IPS DF 6.9 (cell line): Measurements from ENCODE around the gene AMPH.
A peak's percentile ranks its signal among the peaks of the same experiment; 100 is the strongest.

Source experiments
- DNase-seq: peaks from one replicate; pipeline ENCODE4 v3.0.0-alpha.2; 2013; ENCODE audit warnings: low read depth, low spot score
- H3K27ac ChIP-seq: one replicate; pipeline ENCODE4 v1.5.1; 2013; ENCODE audit warnings: low read length, control low read depth
- H3K27me3 ChIP-seq: 2 replicates; pipeline ENCODE4 v1.6.1; 2013; ENCODE audit warnings: mild to moderate bottlenecking, low read length; ENCODE audit not compliant: control insufficient read depth, insufficient read depth
- H3K36me3 ChIP-seq: 2 replicates; pipeline ENCODE4 v1.6.1; 2013; ENCODE audit warnings: low read length; ENCODE audit not compliant: control insufficient read depth, insufficient read depth
- H3K4me1 ChIP-seq: 2 replicates; pipeline ENCODE4 v1.6.1; 2013; ENCODE audit warnings: low read length; ENCODE audit not compliant: control insufficient read depth, insufficient read depth
- H3K4me3 ChIP-seq: 2 replicates; pipeline ENCODE4 v1.5.1; 2013; ENCODE audit warnings: mild to moderate bottlenecking, low read length
- H3K9me3 ChIP-seq: 2 replicates; pipeline ENCODE4 v1.6.1; 2013; ENCODE audit warnings: low read length, inconsistent platforms; ENCODE audit not compliant: control insufficient read depth, insufficient read depth
- WGBS: extraction: QIAGEN DNeasy Blood & Tissue Kit; methylation state at CpG from one replicate; pipeline ENCODE4 v1.1.7; 2013; ENCODE audit warnings: mixed read lengths, missing lambda C conversion rate; ENCODE audit not compliant: insufficient read length, insufficient coverage; 5-methylcytosine and 5-hydroxymethylcytosine counted together

The AMPH gene

DNA sequence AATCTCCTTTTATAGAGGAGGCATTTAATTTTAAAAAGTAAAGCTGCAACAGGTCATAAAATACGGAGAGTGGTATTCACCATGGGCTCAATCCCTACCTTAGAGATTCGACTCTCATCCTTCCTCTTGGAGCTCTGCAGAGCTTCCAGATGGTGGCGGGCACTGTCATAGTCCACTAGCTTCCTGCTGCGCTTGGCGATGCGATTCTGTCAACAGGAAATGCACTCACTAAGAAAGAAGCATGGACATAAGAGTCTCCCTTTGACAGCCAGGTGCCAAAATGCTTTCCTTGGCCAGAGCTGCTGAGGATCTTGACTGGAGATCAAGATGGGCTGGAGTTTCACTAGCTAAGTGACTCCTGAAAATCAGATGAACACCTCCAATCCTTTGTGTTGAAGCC lies 154.4 kb downstream of the AMPH start:
- Histone ChIP-seq H3K4me3 (no peak overlapping the region), H3K36me3 (no peaks in the 10 kb centered on the region), H3K4me1 (no peaks in the 10 kb centered on the region), H3K27ac (no peak overlapping the region), H3K27me3 (no peaks in the 10 kb centered on the region), H3K9me3 (no peaks in the 10 kb centered on the region)
- no CpG with 5 or more reads among the region's 6 CpGs for WGBS
- DNase-seq, result no peak

DNA sequence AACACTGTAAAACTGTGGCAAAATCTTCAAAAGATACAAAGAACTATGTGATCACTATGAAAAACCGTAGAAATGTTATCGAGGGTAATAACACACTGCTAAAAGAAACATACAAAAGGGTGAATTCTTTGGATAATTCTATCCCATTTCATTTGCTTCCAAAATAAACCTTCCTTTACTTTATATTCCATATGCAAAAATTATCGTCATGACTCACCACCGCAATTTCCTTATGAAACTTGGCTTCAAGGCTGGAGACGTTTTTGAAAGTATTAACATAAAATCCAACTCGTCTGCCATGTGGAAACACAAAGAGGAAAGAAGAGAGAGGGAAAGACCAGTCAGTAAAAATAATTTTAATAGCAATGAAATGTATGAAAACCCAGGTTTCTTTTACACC lies 165.2 kb downstream of the AMPH start:
- no peak overlapping the region for H3K4me3 ChIP-seq
- 100% methylated on average over 2 of the region's 6 CpGs for WGBS
- no peak for DNase-seq

DNA sequence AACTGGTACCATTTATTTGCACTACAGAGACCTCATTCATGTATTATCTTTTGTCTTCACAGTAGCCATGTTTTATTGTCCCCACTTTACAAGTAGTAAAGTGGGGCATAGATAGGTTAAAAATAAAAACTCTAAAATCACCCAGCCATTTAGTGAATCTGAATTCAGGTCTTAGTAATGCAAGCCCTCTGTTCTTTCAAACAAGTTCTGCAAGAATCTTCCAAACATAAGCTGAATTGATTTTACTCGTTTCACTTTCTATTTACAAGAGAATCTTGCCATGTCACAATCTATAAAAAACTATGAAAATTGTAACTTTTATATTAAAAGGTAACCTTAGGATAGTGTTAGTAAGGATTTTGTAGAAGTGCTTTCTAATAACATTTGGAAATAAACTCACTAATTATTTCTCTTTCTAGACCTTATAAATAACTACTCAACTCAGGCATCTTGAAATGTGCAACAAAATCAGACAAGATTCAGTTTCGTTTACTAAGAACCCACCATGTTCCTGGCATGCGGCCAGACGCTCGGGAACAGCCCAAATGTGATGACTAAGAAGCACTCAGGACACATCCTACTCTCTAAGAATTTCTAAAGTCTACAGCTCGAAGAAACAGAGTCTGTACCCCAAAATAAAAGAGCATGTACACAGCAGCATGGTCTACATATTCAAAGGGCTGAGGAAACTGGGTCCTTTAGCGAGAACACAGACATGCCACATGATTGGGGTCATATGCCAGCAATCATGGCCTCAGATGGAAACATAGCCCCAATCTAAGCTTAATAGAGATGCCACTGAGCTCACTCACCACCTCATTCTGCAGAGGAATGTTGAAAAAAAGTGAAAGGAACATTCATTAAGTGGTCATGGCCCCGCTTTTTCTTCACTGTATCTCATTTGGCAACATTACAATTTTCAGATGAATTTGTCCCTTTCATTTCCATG lies 167.6 kb downstream of the AMPH start:
- Histone ChIP-seq H3K4me3 (no peak overlapping the region), H3K4me1 (no peaks in the 10 kb centered on the region), H3K36me3 (no peaks in the 10 kb centered on the region), H3K27ac (no peak overlapping the region), H3K9me3 (no peaks in the 10 kb centered on the region), H3K27me3 (no peaks in the 10 kb centered on the region)
- no CpG with 5 or more reads among the region's 8 CpGs for WGBS
- no peak for DNase-seq

More for the DNA sequence above, 165.2 kb downstream of the AMPH start:
- H3K27ac ChIP-seq, result no peak overlapping the region
- no peaks in the 10 kb centered on the region for H3K9me3 ChIP-seq
- no peaks in the 10 kb centered on the region for H3K4me1 ChIP-seq
- H3K36me3 ChIP-seq, result no peaks in the 10 kb centered on the region
- H3K27me3 ChIP-seq, result no peaks in the 10 kb centered on the region

DNA sequence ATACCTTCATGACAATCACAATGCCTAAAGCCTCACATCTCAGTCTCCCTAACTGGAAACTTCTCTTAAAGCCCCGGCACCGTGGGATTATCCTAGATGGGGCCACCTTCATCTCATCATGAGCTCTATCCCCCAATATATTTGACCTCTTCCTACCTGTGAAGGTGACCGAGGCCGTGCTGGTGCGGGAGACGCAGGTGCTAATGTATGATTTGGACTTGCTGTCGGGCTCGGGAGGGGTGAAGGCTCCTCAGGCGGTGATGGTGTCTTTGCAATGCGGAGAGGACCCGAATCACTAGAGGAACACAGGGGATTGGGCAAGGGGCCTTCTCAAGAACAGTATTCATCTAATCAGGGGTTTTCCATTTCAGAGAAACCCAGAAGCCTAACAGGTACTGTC lies 168.4 kb downstream of the AMPH start:
- no CpG with 5 or more reads among the region's 11 CpGs for WGBS
- H3K27ac ChIP-seq, result no peak overlapping the region

DNA sequence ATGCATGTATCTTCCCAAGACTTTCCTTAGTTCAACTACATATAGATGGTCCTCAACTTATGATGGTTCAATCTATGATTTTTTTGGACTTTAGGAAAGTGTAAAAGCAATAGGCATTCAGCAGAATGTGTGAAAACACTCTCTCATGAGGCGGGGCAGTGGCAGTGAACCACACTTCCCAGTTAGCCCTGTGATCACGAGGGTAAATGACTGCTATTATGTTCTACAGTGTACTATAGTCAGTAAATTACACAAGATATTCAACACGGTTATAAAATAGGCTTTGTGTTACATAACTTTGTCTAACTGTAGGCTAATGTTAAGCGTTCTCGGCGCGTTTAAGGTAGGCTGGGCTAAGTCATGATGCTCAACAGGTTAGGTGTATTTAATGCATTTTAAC lies 169.3 kb downstream of the AMPH start:
- Histone ChIP-seq H3K4me1 (no peaks in the 10 kb centered on the region), H3K9me3 (no peaks in the 10 kb centered on the region), H3K4me3 (no peak overlapping the region), H3K36me3 (no peaks in the 10 kb centered on the region), H3K27ac (no peak overlapping the region), H3K27me3 (no peaks in the 10 kb centered on the region)
- no CpG with 5 or more reads among the region's 7 CpGs for WGBS
- no peak for DNase-seq

More for the DNA sequence above, 168.4 kb downstream of the AMPH start:
- Histone ChIP-seq H3K4me1 (no peaks in the 10 kb centered on the region), H3K9me3 (no peaks in the 10 kb centered on the region), H3K27me3 (no peaks in the 10 kb centered on the region), H3K4me3 (no peak overlapping the region), H3K36me3 (no peaks in the 10 kb centered on the region)
- DNase-seq, result no peak

DNA sequence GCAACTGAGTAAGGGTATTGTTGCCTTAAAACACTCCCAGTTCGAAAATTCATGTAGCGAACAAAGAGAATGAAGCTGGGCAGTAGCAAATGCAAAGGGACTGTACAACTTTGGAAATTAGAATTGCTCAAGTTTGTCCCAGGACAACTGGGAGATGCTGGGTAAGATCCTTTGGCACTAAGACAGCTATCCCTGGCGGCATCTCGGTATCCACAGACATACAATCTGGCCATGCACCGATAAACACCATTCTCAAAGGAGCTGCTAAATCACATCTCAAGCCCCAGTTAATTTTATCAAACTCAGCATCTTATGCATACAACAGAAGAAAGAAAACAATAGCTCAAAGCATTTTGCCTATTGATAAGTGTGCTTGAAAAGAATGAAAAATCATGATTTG lies 177.3 kb downstream of the AMPH start:
- Histone ChIP-seq H3K27ac (no peak overlapping the region), H3K4me1 (no peaks in the 10 kb centered on the region), H3K9me3 (no peaks in the 10 kb centered on the region), H3K4me3 (no peak overlapping the region), H3K27me3 (no peaks in the 10 kb centered on the region), H3K36me3 (no peaks in the 10 kb centered on the region)
- no peak for DNase-seq
- WGBS, result no CpG with 5 or more reads among the region's 5 CpGs

DNA sequence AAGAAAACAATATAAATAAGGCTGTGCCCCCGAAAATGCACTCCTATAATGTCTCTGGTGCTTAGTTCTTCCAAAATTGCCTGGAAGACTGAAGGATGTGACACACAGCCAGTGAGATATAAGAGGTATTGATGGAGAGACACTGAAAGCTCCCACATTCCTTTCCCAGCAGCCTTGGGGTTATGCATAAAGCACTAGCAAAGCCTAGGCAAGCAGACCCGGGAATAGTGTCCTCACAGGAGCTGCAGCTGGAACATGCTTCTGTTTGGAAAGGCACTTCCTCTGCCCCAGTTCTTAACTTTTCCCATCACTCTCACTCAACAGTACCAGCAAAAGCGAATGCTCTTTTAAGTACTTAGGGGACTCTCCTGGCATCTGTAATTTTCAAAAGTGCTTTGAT lies 178.0 kb downstream of the AMPH start:
- no CpG with 5 or more reads among the region's 3 CpGs for WGBS
- Histone ChIP-seq H3K27me3 (no peaks in the 10 kb centered on the region), H3K9me3 (no peaks in the 10 kb centered on the region), H3K27ac (no peak overlapping the region), H3K36me3 (no peaks in the 10 kb centered on the region), H3K4me3 (no peak overlapping the region), H3K4me1 (no peaks in the 10 kb centered on the region)
- no peak for DNase-seq

DNA sequence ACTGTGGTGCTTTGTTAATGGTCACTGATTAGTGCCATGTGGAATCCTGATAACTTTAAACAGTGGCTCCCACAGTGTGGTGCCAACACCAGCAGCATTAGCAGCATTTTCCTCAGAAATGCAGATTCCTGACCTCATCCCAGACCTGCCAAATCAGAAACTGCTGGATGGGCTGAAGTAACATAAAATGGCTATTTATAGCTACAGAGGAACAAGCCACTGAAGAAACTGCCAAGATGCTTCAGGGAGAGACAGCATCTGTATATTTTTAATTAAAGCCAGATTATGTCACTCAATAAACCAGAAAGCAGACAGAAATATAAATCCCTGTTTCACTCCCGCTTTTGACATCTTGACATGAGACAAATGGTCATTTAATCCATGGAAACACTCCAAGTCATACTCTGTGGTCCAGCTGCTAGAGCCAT lies 178.5 kb downstream of the AMPH start:
- H3K27me3 ChIP-seq, result no peaks in the 10 kb centered on the region
- H3K36me3 ChIP-seq, result no peaks in the 10 kb centered on the region
- H3K4me1 ChIP-seq, result no peaks in the 10 kb centered on the region
- H3K4me3 ChIP-seq, result no peak overlapping the region
- WGBS, result no CpG with 5 or more reads among the region's 1 CpG
- no peaks in the 10 kb centered on the region for H3K9me3 ChIP-seq
- no peak overlapping the region for H3K27ac ChIP-seq
- no peak for DNase-seq

DNA sequence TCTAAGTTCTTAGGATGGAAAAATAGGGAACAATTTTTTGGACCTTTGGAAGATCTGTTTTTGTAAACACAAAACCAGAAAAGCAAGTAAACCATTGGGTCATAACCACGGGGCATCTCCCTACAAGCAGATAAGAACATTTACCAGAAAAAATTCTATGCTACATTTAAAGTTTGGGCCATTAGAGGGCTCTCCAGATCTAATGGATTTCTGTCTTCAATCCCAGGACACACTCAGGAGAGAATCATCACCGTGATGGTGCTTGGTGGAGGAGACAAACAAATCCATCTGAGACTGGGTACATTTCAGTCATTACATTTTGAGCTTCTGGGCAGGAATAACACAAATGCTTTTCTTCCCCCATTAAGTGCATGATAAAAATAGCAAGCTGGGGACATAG lies 179.3 kb downstream of the AMPH start:
- H3K27me3 ChIP-seq, result no peaks in the 10 kb centered on the region
- no peaks in the 10 kb centered on the region for H3K9me3 ChIP-seq
- H3K36me3 ChIP-seq, result no peaks in the 10 kb centered on the region
- DNase-seq, result peak; percentile 9
- H3K27ac ChIP-seq, result no peak overlapping the region
- no CpG with 5 or more reads among the region's 2 CpGs for WGBS
- H3K4me3 ChIP-seq, result no peak overlapping the region
- H3K4me1 ChIP-seq, result no peaks in the 10 kb centered on the region

DNA sequence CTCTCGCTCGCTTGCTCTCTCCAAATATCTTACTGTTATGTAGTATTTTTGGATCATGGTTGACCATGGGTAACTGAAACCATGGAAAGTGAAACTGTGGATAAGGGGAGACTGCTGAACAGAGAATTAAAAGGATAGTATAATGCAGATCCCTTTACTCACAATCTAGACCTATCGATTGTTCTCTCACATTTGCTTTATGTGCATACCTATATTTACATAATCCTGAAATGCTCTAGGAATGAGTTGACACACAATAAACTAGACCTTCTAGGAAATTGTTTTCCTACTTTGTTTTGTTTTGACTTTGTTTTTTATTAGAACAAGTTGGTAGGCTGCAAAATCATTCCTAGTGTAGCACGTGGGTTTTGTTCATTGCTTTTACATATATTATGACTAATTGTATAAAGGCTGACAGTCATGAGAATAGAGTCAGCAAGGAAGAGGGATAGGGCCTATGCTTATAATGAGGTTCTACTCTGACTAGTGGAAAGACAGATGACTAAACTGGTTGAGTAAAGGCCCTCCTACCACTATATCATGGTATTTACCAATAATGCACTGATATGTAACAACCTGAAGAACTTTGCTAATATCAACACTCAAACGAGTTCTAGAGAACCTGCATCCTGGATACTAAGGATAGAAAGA lies 182.5 kb downstream of the AMPH start:
- Histone ChIP-seq H3K4me3 (no peak overlapping the region), H3K27me3 (no peaks in the 10 kb centered on the region), H3K4me1 (no peaks in the 10 kb centered on the region), H3K27ac (no peak overlapping the region), H3K9me3 (no peaks in the 10 kb centered on the region), H3K36me3 (no peaks in the 10 kb centered on the region)
- DNase-seq, result no peak
- no CpG with 5 or more reads among the region's 5 CpGs for WGBS
